Rectal smooth muscle tissue (tissue), 1 donor: Measurements from ENCODE around the gene KSR2.

Experiments
- H3K27ac ChIP-seq: one replicate; pipeline ENCODE4 v1.7.0; 2013; ENCODE audit warnings: low read depth, low read length, inconsistent platforms
- H3K27me3 ChIP-seq: one replicate; pipeline ENCODE4 v1.7.0; 2013; ENCODE audit warnings: low read length; ENCODE audit not compliant: control insufficient read depth, insufficient read depth
- H3K36me3 ChIP-seq: one replicate; pipeline ENCODE4 v1.7.0; 2013; ENCODE audit warnings: low read length; ENCODE audit not compliant: control insufficient read depth, insufficient read depth
- H3K4me1 ChIP-seq: one replicate; pipeline ENCODE4 v1.7.0; 2013; ENCODE audit warnings: low read length; ENCODE audit not compliant: control insufficient read depth, insufficient read depth
- H3K4me3 ChIP-seq: one replicate; pipeline ENCODE4 v1.7.0; 2013; ENCODE audit warnings: low read length
- H3K9ac ChIP-seq: one replicate; pipeline ENCODE4 v1.7.0; 2013; ENCODE audit warnings: low read length

Gene KSR2

GRCh38 chr12:117523971-117524370 lies 444.8 kb downstream of the KSR2 start:
- H3K27me3 ChIP-seq = no peaks in the 10 kb centered on the region
- no peak overlapping the region for H3K4me3 ChIP-seq
- H3K36me3 ChIP-seq = no peaks in the 10 kb centered on the region
- no peaks in the 10 kb centered on the region for H3K4me1 ChIP-seq
- no peak overlapping the region for H3K27ac ChIP-seq
- H3K9ac ChIP-seq = no peak overlapping the region

- Histone ChIP-seq H3K36me3 (no peaks in the 10 kb centered on the region), H3K27ac (no peak overlapping the region), H3K4me1 (no peaks in the 10 kb centered on the region), H3K27me3 (no peaks in the 10 kb centered on the region), H3K4me3 (no peak overlapping the region), H3K9ac (no peak overlapping the region)
These were observed 446.2 kb downstream of the KSR2 start for GRCh38 chr12:117522559-117522958.

GRCh38 chr12:117521867-117522266 lies 446.9 kb downstream of the KSR2 start:
- no peak overlapping the region for H3K4me3 ChIP-seq
- no peaks in the 10 kb centered on the region for H3K27me3 ChIP-seq
- H3K27ac ChIP-seq = no peak overlapping the region
- H3K4me1 ChIP-seq = no peaks in the 10 kb centered on the region
- H3K36me3 ChIP-seq = no peaks in the 10 kb centered on the region
- H3K9ac ChIP-seq = no peak overlapping the region

- Histone ChIP-seq H3K27ac (no peak overlapping the region), H3K4me3 (no peak overlapping the region), H3K27me3 (no peaks in the 10 kb centered on the region), H3K36me3 (no peaks in the 10 kb centered on the region), H3K4me1 (no peaks in the 10 kb centered on the region), H3K9ac (no peak overlapping the region)
These were observed 447.4 kb downstream of the KSR2 start for GRCh38 chr12:117521346-117521745.

- no peaks in the 10 kb centered on the region for H3K4me1 ChIP-seq
- H3K4me3 ChIP-seq = no peak overlapping the region
- H3K36me3 ChIP-seq = no peaks in the 10 kb centered on the region
- no peak overlapping the region for H3K27ac ChIP-seq
- H3K9ac ChIP-seq = no peak overlapping the region
- H3K27me3 ChIP-seq = no peaks in the 10 kb centered on the region
These were observed 450.1 kb downstream of the KSR2 start for GRCh38 chr12:117518594-117519270.

- H3K4me3 ChIP-seq = no peak overlapping the region
- no peak overlapping the region for H3K9ac ChIP-seq
- no peaks in the 10 kb centered on the region for H3K36me3 ChIP-seq
- H3K27ac ChIP-seq = no peak overlapping the region
- no peaks in the 10 kb centered on the region for H3K4me1 ChIP-seq
- H3K27me3 ChIP-seq = no peaks in the 10 kb centered on the region
These were observed 451.5 kb downstream of the KSR2 start for GRCh38 chr12:117517219-117517739.

- no peaks in the 10 kb centered on the region for H3K4me1 ChIP-seq
- H3K4me3 ChIP-seq = no peak overlapping the region
- no peaks in the 10 kb centered on the region for H3K36me3 ChIP-seq
- no peak overlapping the region for H3K27ac ChIP-seq
- H3K9ac ChIP-seq = no peak overlapping the region
- no peaks in the 10 kb centered on the region for H3K27me3 ChIP-seq
These were observed 452.8 kb downstream of the KSR2 start for GRCh38 chr12:117516034-117516433.

- Histone ChIP-seq H3K27ac (no peak overlapping the region), H3K4me3 (no peak overlapping the region), H3K9ac (no peak overlapping the region)
These were observed 454.8 kb downstream of the KSR2 start for GRCh38 chr12:117514016-117514415.

GRCh38 chr12:117513353-117513752 lies 455.4 kb downstream of the KSR2 start:
- Histone ChIP-seq H3K9ac (no peak overlapping the region), H3K27me3 (no peaks in the 10 kb centered on the region), H3K36me3 (no peaks in the 10 kb centered on the region), H3K4me3 (no peak overlapping the region), H3K27ac (no peak overlapping the region), H3K4me1 (no peaks in the 10 kb centered on the region)

More at GRCh38 chr12:117514016-117514415, 454.8 kb downstream of the KSR2 start:
- no peaks in the 10 kb centered on the region for H3K4me1 ChIP-seq
- H3K36me3 ChIP-seq = no peaks in the 10 kb centered on the region
- H3K27me3 ChIP-seq = no peaks in the 10 kb centered on the region

- Histone ChIP-seq H3K4me1 (no peaks in the 10 kb centered on the region), H3K9ac (no peak overlapping the region), H3K27me3 (no peaks in the 10 kb centered on the region), H3K4me3 (no peak overlapping the region), H3K36me3 (no peaks in the 10 kb centered on the region), H3K27ac (no peak overlapping the region)
These were observed 460.3 kb downstream of the KSR2 start for GRCh38 chr12:117508468-117508867.

- Histone ChIP-seq H3K27ac (no peak overlapping the region), H3K36me3 (no peaks in the 10 kb centered on the region), H3K4me3 (no peak overlapping the region), H3K4me1 (no peaks in the 10 kb centered on the region), H3K27me3 (no peaks in the 10 kb centered on the region), H3K9ac (no peak overlapping the region)
These were observed 461.2 kb downstream of the KSR2 start for GRCh38 chr12:117507548-117507947.

GRCh38 chr12:117506333-117506732 lies 462.5 kb downstream of the KSR2 start:
- Histone ChIP-seq H3K27me3 (no peaks in the 10 kb centered on the region), H3K4me1 (no peaks in the 10 kb centered on the region), H3K27ac (no peak overlapping the region), H3K9ac (no peak overlapping the region), H3K4me3 (no peak overlapping the region), H3K36me3 (no peaks in the 10 kb centered on the region)

GRCh38 chr12:117502633-117503032 lies 466.2 kb downstream of the KSR2 start:
- no peak overlapping the region for H3K9ac ChIP-seq
- H3K4me3 ChIP-seq = no peak overlapping the region
- H3K4me1 ChIP-seq = no peaks in the 10 kb centered on the region
- H3K27me3 ChIP-seq = no peaks in the 10 kb centered on the region
- H3K36me3 ChIP-seq = no peaks in the 10 kb centered on the region
- no peak overlapping the region for H3K27ac ChIP-seq
